GM21367 (cell line): ENCODE measurements around the gene PANK4.
"Not testable (repeated sequence)": the region's sequence is repeated elsewhere in the genome, so short reads cannot be mapped to it uniquely, and the experiment has no call there.

Source experiments
- ATAC-seq: cut with Tn5 transposase; IDR thresholded peaks from one replicate; pipeline ENCODE4 v1.9.1; 2021; ENCODE audit not compliant: unreplicated experiment

Gene PANK4

GRCh38 chr1:2525920-2526823 is at the start of gene PANK4:
Gene PANK4 (minus strand): TSS chr1:2526596. CDS start chr1:2526587, 9 bp downstream.
- ATAC-seq, result peak; percentile 77

GRCh38 chr1:2574350-2574749 is 48.0 kb upstream of the PANK4 start:
- no peak for ATAC-seq

GRCh38 chr1:2573250-2573920 is 47.0 kb upstream of the PANK4 start:
- ATAC-seq, result no peak

- no peak for ATAC-seq
Observed at GRCh38 chr1:2571348-2571747, 45.0 kb upstream of the PANK4 start.

GRCh38 chr1:2570332-2570731 is 43.9 kb upstream of the PANK4 start:
- ATAC-seq, result no peak

GRCh38 chr1:2569703-2570102 is 43.3 kb upstream of the PANK4 start:
- ATAC-seq, result not testable (repeated sequence)

- ATAC-seq, result no peak
Observed at GRCh38 chr1:2569060-2569459, 42.7 kb upstream of the PANK4 start.

GRCh38 chr1:2568187-2568816 is 41.9 kb upstream of the PANK4 start:
- not testable (repeated sequence) for ATAC-seq

- ATAC-seq, result no peak
Observed at GRCh38 chr1:2567083-2567679, 40.8 kb upstream of the PANK4 start.

- no peak for ATAC-seq
Observed at GRCh38 chr1:2566101-2567045, 40.0 kb upstream of the PANK4 start.

- ATAC-seq, result no peak
Observed at GRCh38 chr1:2564815-2565374, 38.5 kb upstream of the PANK4 start.

- no peak for ATAC-seq
Observed at GRCh38 chr1:2564006-2564814, 37.8 kb upstream of the PANK4 start.

GRCh38 chr1:2563205-2563604 is 36.8 kb upstream of the PANK4 start:
- ATAC-seq, result no peak

- ATAC-seq, result no peak
Observed at GRCh38 chr1:2561898-2562895, 35.8 kb upstream of the PANK4 start.

- no peak for ATAC-seq
Observed at GRCh38 chr1:2561446-2561845, 35.0 kb upstream of the PANK4 start.

GRCh38 chr1:2560299-2561073 is 34.1 kb upstream of the PANK4 start:
- ATAC-seq, result no peak
